Erythroblast (primary cell): ENCODE results near the gene TNK1.

Experiments
- GATA1 ChIP-seq: IDR thresholded peaks from 2 replicates; pipeline ENCODE4 v1.6.1; 2011; ENCODE audit warnings: low read depth, mild to moderate bottlenecking, control low read depth, low read length, moderate library complexity
- POLR2A ChIP-seq: IDR thresholded peaks from 2 replicates; pipeline ENCODE4 v1.6.1; 2011; ENCODE audit warnings: mild to moderate bottlenecking, low read length

DNA sequence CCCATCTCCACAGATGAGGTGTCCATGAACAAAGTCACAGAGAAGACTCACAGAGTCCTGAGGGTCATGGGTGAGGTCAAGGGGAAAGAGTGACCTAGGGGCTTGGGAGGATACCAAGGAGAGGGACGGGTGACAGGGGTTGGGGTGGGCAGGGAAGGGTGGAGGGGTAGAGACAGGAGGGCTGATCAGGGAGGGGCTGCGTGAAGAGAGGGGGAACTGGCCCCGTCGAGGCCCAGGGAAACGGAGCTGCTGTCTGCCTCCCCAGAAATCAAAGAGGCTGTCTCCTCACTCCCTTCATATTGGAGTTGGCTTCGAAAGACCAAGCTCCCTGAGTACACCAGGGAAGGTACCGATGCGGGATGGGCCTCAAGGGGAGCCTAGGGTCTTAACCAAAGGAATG, 25.3 kb upstream of the TNK1 start:
- TF ChIP-seq POLR2A (peak; percentile 14), GATA1 (no peak)
